Measurements from ENCODE around the gene STX1B. TPM values are rescaled to one million over a fixed set of nuclear protein-coding genes. Genes with fewer than 3 reads are reported as not detected.
A peak's percentile ranks its signal among the peaks of the same experiment; 100 is the strongest.
"Not testable (repeated sequence)": the region's sequence is repeated elsewhere in the genome, so short reads cannot be mapped to it uniquely, and the experiment has no call there.

The STX1B gene
- total RNA-seq, 1 donor, result 1.1 TPM

DNA sequence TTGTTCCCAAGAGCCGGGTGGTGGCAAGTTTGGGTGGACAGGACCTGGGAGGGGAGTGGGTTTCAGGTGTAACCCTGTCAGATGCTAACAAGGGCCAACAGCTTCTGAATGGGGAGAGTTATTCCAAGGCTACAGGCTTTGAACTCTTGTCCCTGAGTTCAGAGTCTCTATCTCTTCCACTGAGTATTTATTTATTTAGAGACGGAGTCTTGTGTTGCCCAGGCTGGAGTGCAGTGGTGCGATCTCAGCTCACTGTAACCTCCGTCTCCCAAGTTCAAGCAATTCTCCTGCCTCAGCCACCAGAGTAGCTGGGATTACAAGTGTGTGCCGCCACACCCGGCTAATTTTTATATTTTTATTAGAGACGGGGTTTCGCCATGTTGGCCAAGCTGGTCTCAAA lies 55.4 kb downstream of the STX1B start:
- DNase-seq (ENCODE audit: low read depth in 2 of 3, low spot score in 2 of 3), result no peak

DNA sequence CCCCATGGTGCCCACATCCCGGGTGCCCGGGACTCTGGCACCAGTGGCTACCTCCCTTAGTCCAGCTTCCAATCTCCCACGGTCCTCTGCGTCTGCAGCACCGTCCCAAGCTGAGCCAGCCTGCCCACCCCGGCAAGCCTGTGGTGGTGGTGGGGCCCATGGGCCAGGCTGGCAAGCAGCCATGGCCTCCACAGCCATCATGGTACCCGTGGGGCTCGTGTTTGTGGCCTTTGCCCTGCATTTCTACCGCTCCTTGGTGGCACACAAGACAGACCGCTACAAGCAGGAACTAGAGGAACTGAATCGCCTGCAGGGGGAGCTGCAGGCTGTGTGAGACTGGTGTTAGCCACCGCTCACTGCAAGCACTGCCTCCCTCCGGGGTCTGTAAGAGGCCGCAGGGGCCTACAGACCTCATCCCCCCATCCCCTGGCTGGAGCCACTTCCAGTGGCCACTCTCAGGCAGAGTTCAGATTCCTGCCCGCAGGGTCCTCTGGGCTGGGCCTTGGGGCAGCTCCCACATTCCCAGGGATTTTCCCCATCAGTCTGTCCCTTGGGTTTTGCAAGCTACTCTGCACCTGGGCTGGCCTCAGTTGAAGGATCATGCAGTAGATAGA lies 56.8 kb downstream of the STX1B start:
- peak in 2 of 3 donors; percentile 83 to 87 for DNase-seq (ENCODE audit: low read depth in 2 of 3, low spot score in 2 of 3)

DNA sequence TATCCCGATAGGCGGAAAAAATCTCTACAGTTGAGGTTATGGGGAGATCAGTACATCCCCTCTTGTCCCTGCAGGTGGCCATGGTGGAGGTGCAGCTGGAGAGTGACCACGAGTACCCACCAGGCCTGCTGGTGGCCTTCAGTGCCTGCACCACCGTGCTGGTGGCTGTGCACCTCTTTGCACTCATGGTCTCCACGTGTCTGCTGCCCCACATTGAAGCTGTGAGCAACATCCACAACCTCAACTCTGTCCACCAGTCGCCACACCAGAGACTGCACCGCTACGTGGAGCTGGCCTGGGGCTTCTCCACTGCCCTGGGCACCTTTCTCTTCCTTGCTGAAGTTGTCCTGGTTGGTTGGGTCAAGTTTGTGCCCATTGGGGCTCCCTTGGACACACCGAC lies 57.3 kb downstream of the STX1B start:
- no peak for DNase-seq (ENCODE audit: low read depth in 2 of 3, low spot score in 2 of 3)

- no peak for DNase-seq (ENCODE audit: low read depth in 2 of 3, low spot score in 2 of 3)
Measured at GRCh38 chr16:30951750-30952149, 58.7 kb downstream of the STX1B start.

GRCh38 chr16:30951193-30951592 lies 59.2 kb downstream of the STX1B start:
- no peak for DNase-seq (ENCODE audit: low read depth in 2 of 3, low spot score in 2 of 3)

DNA sequence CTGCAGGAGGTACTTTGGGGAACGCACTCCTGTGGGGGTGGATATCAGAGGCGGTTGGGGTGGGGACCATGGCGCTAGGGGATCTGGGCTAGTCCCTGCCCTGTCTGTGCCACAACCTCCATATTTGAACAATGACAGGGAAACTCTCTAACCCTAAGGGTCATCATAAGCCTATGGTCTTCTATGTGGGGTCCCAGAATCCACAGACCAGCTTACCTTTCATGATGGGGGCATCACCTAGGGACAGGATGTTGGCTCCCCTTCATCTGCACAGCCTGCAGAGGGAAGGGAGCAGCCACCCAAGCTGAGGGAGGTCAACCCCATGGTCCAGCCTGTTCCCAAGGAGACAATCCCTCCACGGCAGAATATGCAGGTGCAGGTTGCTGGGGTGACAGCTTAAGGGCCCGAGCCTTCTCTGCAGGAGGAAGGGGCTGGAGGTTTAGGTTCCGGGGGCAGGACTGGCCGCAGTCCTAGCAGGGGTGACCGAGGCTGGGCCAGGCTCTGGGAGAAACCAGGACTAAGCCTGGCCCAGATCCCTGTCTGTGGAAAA lies 59.8 kb downstream of the STX1B start:
- DNase-seq (ENCODE audit: low read depth in 2 of 3, low spot score in 2 of 3), result no peak

DNA sequence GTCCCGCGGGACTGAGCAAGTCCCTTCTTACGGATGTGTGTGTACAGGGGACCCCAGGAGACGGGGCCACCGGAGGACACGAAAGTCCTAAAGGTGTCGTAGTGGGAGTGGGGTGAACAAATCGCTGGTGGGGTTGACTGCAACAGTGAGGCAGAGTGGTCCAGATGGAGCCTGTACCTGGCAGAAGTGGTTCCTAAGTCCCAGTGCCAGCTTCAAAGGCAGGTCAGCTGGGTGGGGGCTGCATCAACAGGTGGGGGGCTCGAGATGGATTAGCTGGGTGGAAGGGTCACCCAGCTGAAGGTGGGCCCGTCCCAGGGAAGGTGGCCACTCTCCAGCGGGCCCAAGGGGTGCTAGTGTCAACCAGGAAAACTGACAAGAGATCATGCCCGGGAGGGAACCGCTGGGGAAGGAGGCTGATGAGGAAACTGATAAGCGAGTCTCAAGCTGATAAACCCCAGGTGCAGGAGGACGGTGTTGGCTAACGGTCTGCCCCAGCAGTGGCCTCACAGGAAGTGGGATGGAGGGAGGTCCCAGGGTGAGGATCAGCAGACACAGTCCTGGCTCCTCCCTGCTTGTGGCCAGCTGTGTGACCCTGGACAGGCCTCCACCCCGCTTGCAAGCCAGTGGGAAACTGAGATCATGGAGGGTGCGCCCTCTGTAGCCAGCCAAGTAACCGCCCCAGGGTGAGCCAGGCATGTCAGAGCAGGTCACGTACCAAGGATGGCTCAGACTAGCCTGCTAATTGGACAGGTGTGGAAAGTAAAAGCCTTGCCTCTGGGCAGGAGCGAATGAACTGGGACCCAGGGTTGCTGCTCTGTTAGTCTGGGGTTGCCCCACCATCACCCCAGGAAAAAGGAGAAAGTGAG lies 60.6 kb downstream of the STX1B start:
- DNase-seq (ENCODE audit: low read depth in 2 of 3, low spot score in 2 of 3), result peak in 2 of 3 donors; percentile 28 to 31

GRCh38 chr16:30948667-30949649 lies 61.5 kb downstream of the STX1B start, which contains the start of gene ORAI3:
TSS of gene ORAI3 (plus strand) at chr16:30949068. CDS start at chr16:30949290, 222 bp downstream.
- DNase-seq (ENCODE audit: low read depth in 2 of 3, low spot score in 2 of 3), result peak in 2 of 3 donors; percentile 69 to 78

GRCh38 chr16:30947859-30948666 lies 62.4 kb downstream of the STX1B start:
- DNase-seq (ENCODE audit: low read depth in 2 of 3, low spot score in 2 of 3), result peak in 2 of 3 donors; percentile 91 to 93

GRCh38 chr16:30947541-30947858 lies 62.9 kb downstream of the STX1B start:
- DNase-seq (ENCODE audit: low read depth in 2 of 3, low spot score in 2 of 3), result no peak

GRCh38 chr16:30946671-30947540 lies 63.5 kb downstream of the STX1B start:
- DNase-seq (ENCODE audit: low read depth in 2 of 3, low spot score in 2 of 3), result no peak

- no peak for DNase-seq (ENCODE audit: low read depth in 2 of 3, low spot score in 2 of 3)
Measured at GRCh38 chr16:30944352-30944751, 66.1 kb downstream of the STX1B start.

- DNase-seq (ENCODE audit: low read depth in 2 of 3, low spot score in 2 of 3), result no peak
Measured at GRCh38 chr16:30942426-30942806, 68.0 kb downstream of the STX1B start.

- DNase-seq (ENCODE audit: low read depth in 2 of 3, low spot score in 2 of 3), result peak in 2 of 3 donors; percentile 65 to 70
Measured at GRCh38 chr16:30941600-30942425, 68.6 kb downstream of the STX1B start.

GRCh38 chr16:30939571-30939970 lies 70.9 kb downstream of the STX1B start:
- not testable (repeated sequence) for DNase-seq (ENCODE audit: low read depth in 2 of 3, low spot score in 2 of 3)

All from hematopoietic multipotent progenitor cell (in vitro differentiated cells).